ENCODE data around the gene CA9. TPM values are rescaled to one million over a fixed set of nuclear protein-coding genes. Genes with fewer than 3 reads are reported as not detected.
"Not testable (repeated sequence)": the region's sequence is repeated elsewhere in the genome, so short reads cannot be mapped to it uniquely, and the experiment has no call there.

CA9 gene
- total RNA-seq, 2 experiments from 2014 or later = 0.38 to 0.52 TPM

GRCh38 chr9:35640431-35640830, 33.3 kb upstream of the CA9 start:
- H3K27ac Mint-ChIP-seq = peak overlapping the region; percentile 81
- not testable (repeated sequence) for H3K4me3 Mint-ChIP-seq

GRCh38 chr9:35641478-35641877, 32.2 kb upstream of the CA9 start:
- H3K4me3 Mint-ChIP-seq; H3K9me3 Mint-ChIP-seq; intact Hi-C loops (cut with micrococcal nuclease); DNase-seq; H3K27ac Mint-ChIP-seq; H3K36me3 Mint-ChIP-seq (ENCODE audit: low read depth); H3K27me3 Mint-ChIP-seq (ENCODE audit: low read depth); CTCF ChIA-PET: not testable (repeated sequence)
- peaks cover 46% of the 10 kb centered on the region for H3K4me1 Mint-ChIP-seq (ENCODE audit: low read depth)

More at GRCh38 chr9:35640431-35640830, 33.3 kb upstream of the CA9 start:
- H3K9me3 Mint-ChIP-seq; H3K27me3 Mint-ChIP-seq (ENCODE audit: low read depth); DNase-seq; intact Hi-C loops (cut with micrococcal nuclease); H3K36me3 Mint-ChIP-seq (ENCODE audit: low read depth): not testable (repeated sequence)
- CTCF ChIA-PET = interaction anchor here (0.6 to 1.3 kb wide), 4 partner anchors 9 to 261 kb away, joined by 3 to 6 read pairs (median 4); no protein-coding TSS in a partner anchor
- H3K4me1 Mint-ChIP-seq (ENCODE audit: low read depth) = peaks cover 54% of the 10 kb centered on the region

- Mint-ChIP-seq H3K27me3 (ENCODE audit: low read depth) (no peaks in the 10 kb centered on the region), H3K4me3 (no peak overlapping the region), H3K27ac (no peak overlapping the region), H3K36me3 (ENCODE audit: low read depth) (peaks cover 6% of the 10 kb centered on the region), H3K9me3 (peaks cover 3% of the 10 kb centered on the region), H3K4me1 (ENCODE audit: low read depth) (peaks cover 42% of the 10 kb centered on the region)
- CTCF ChIA-PET = interaction anchor here (12.4 kb wide), 1 partner anchor 28 kb away, joined by 142 read pairs; the partner anchor contains the start of gene CD72
- no peak for DNase-seq
- intact Hi-C loops (cut with micrococcal nuclease) = no loop called here
Observed at GRCh38 chr9:35643046-35643445, 30.7 kb upstream of the CA9 start.

- CTCF ChIA-PET = interaction anchor here (0.6 to 12.4 kb wide), 12 partner anchors 15 to 299 kb away, joined by 3 to 149 read pairs (median 4); partner anchors contain the start of genes ARHGEF39, CCDC107, CD72 and RMRP
- not testable (repeated sequence) for DNase-seq; H3K9me3 Mint-ChIP-seq; H3K27me3 Mint-ChIP-seq (ENCODE audit: low read depth)
- Mint-ChIP-seq H3K4me3 (peak overlapping the region; percentile 90), H3K27ac (peak overlapping the region; percentile 83), H3K4me1 (ENCODE audit: low read depth) (peaks cover 38% of the 10 kb centered on the region), H3K36me3 (ENCODE audit: low read depth) (peaks cover 14% of the 10 kb centered on the region)
- intact Hi-C loops (cut with micrococcal nuclease) = loop anchor here (1.0 to 2.0 kb wide), 8 partner anchors 7 to 529 kb away; partner anchors contain the start of genes CD72, CREB3, GBA2 and HINT2
Observed at GRCh38 chr9:35645736-35646135, 28.0 kb upstream of the CA9 start.

GRCh38 chr9:35646153-35646532, 27.6 kb upstream of the CA9 start:
- H3K4me1 Mint-ChIP-seq (ENCODE audit: low read depth) = peaks cover 41% of the 10 kb centered on the region
- CTCF ChIA-PET = interaction anchor here (0.6 to 12.4 kb wide), 13 partner anchors 15 to 299 kb away, joined by 3 to 149 read pairs (median 8); partner anchors contain the start of genes ARHGEF39, CCDC107, CD72 and RMRP
- no peak for DNase-seq
- no peaks in the 10 kb centered on the region for H3K27me3 Mint-ChIP-seq (ENCODE audit: low read depth)
- intact Hi-C loops (cut with micrococcal nuclease) = loop anchor here (1.0 to 2.0 kb wide), 8 partner anchors 8 to 530 kb away; partner anchors contain the start of genes CD72, CREB3, GBA2 and HINT2
- H3K4me3 Mint-ChIP-seq = peak overlapping the region; percentile 90
- H3K9me3 Mint-ChIP-seq = no peaks in the 10 kb centered on the region
- peaks cover 11% of the 10 kb centered on the region for H3K36me3 Mint-ChIP-seq (ENCODE audit: low read depth)
- H3K27ac Mint-ChIP-seq = peak overlapping the region; percentile 83

- Mint-ChIP-seq H3K4me1 (ENCODE audit: low read depth) (peaks cover 43% of the 10 kb centered on the region), H3K36me3 (ENCODE audit: low read depth) (peaks cover 11% of the 10 kb centered on the region), H3K4me3 (peak overlapping the region; percentile 90), H3K27me3 (ENCODE audit: low read depth) (no peaks in the 10 kb centered on the region), H3K27ac (peak overlapping the region; percentile 83), H3K9me3 (no peaks in the 10 kb centered on the region)
- intact Hi-C loops (cut with micrococcal nuclease) = loop anchor here (1.0 to 2.0 kb wide), 8 partner anchors 8 to 530 kb away; partner anchors contain the start of genes CD72, CREB3, GBA2 and HINT2
- DNase-seq = peak; percentile 94
- CTCF ChIA-PET = interaction anchor here (0.6 to 12.4 kb wide), 21 partner anchors 11 to 298 kb away, joined by 3 to 149 read pairs (median 5); partner anchors contain the start of genes ARHGEF39, CCDC107, CD72 and CREB3
Observed at GRCh38 chr9:35646533-35647265, 27.0 kb upstream of the CA9 start.

- Mint-ChIP-seq H3K27ac (peak overlapping the region; percentile 94), H3K36me3 (ENCODE audit: low read depth) (peaks cover 11% of the 10 kb centered on the region), H3K9me3 (no peaks in the 10 kb centered on the region), H3K4me1 (ENCODE audit: low read depth) (peaks cover 46% of the 10 kb centered on the region), H3K27me3 (ENCODE audit: low read depth) (no peaks in the 10 kb centered on the region), H3K4me3 (peak overlapping the region; percentile 93)
- DNase-seq = peak; percentile 66
- intact Hi-C loops (cut with micrococcal nuclease) = loop anchor here (1.0 to 10.0 kb wide), 2 partner anchors 8 to 835 kb away; no protein-coding TSS in a partner anchor
- CTCF ChIA-PET = interaction anchor here (0.6 to 12.4 kb wide), 8 partner anchors 10 to 97 kb away, joined by 3 to 149 read pairs (median 5); partner anchors contain the start of genes ARHGEF39, CCDC107, CD72 and RMRP
Observed at GRCh38 chr9:35649431-35650340, 24.0 kb upstream of the CA9 start.

GRCh38 chr9:35650341-35651158, 23.2 kb upstream of the CA9 start, which contains the start of gene SIT1:
Gene SIT1 (minus strand): TSS chr9:35650931. CDS start chr9:35650853, 78 bp downstream.
- Mint-ChIP-seq H3K4me3 (peak within 1 kb of the TSS; percentile 93), H3K4me1 (ENCODE audit: low read depth) (peaks cover 46% of the 10 kb centered on the region), H3K27ac (peak within 1 kb of the TSS; percentile 94), H3K9me3 (no peaks in the 10 kb centered on the region), H3K36me3 (ENCODE audit: low read depth) (peaks cover 11% of the 10 kb centered on the region), H3K27me3 (ENCODE audit: low read depth) (no peaks in the 10 kb centered on the region)
- DNase-seq = peak; percentile 60
- intact Hi-C loops (cut with micrococcal nuclease) = loop anchor here (10.0 kb wide), 1 partner anchor 834 kb away; no protein-coding TSS in a partner anchor
- CTCF ChIA-PET = interaction anchor here (0.6 to 12.4 kb wide), 6 partner anchors 10 to 78 kb away, joined by 3 to 149 read pairs (median 4); partner anchors contain the start of genes ARHGEF39, CCDC107, CD72 and RMRP

GRCh38 chr9:35651956-35652828, 21.5 kb upstream of the CA9 start:
- H3K4me1 Mint-ChIP-seq (ENCODE audit: low read depth) = peaks cover 53% of the 10 kb centered on the region
- DNase-seq = no peak

GRCh38 chr9:35652829-35653209, 20.9 kb upstream of the CA9 start:
- peaks cover under 1% of the 10 kb centered on the region for H3K9me3 Mint-ChIP-seq
- peaks cover 12% of the 10 kb centered on the region for H3K36me3 Mint-ChIP-seq (ENCODE audit: low read depth)
- no peak for DNase-seq
- H3K4me1 Mint-ChIP-seq (ENCODE audit: low read depth) = peaks cover 53% of the 10 kb centered on the region
- no peak overlapping the region for H3K27ac Mint-ChIP-seq
- H3K4me3 Mint-ChIP-seq = no peak overlapping the region
- peaks cover under 1% of the 10 kb centered on the region for H3K27me3 Mint-ChIP-seq (ENCODE audit: low read depth)
- CTCF ChIA-PET = interaction anchor here (12.4 kb wide), 1 partner anchor 37 kb away, joined by 142 read pairs; the partner anchor contains the start of gene CD72
- intact Hi-C loops (cut with micrococcal nuclease) = loop anchor here (10.0 kb wide), 1 partner anchor 832 kb away; no protein-coding TSS in a partner anchor

More at GRCh38 chr9:35651956-35652828, 21.5 kb upstream of the CA9 start:
- Mint-ChIP-seq H3K27me3 (ENCODE audit: low read depth) (no peaks in the 10 kb centered on the region), H3K9me3 (no peaks in the 10 kb centered on the region), H3K27ac (peak overlapping the region; percentile 67), H3K4me3 (peak overlapping the region; percentile 32), H3K36me3 (ENCODE audit: low read depth) (peaks cover 11% of the 10 kb centered on the region)
- CTCF ChIA-PET = interaction anchor here (0.7 to 12.4 kb wide), 5 partner anchors 9 to 747 kb away, joined by 3 to 149 read pairs (median 3); partner anchors contain the start of genes ARHGEF39, CCDC107, CD72 and RMRP
- intact Hi-C loops (cut with micrococcal nuclease) = loop anchor here (10.0 kb wide), 1 partner anchor 833 kb away; no protein-coding TSS in a partner anchor

All from activated naive CD4-positive, alpha-beta T cell treated with anti-CD3 and anti-CD28 coated beads for 36 hours (primary cell).